Stimulated activated CD8-positive, alpha-beta memory T cell treated with anti-CD3 and anti-CD28 coated beads, Interleukin-12 subunit alpha, Interleukin-12 subunit beta, amount 100 ng/mL, for 4 hours (primary cell): Measurements from ENCODE around the gene TECTB.
"Not testable (repeated sequence)": the region's sequence is repeated elsewhere in the genome, so short reads cannot be mapped to it uniquely, and the experiment has no call there.

Source experiments
- DNase-seq: peaks from one replicate; pipeline ENCODE4 v3.0.0-alpha.2; 2020; ENCODE audit warnings: low read depth

Gene TECTB

GRCh38 chr10:112283100-112283499 is at the start of gene TECTB:
TECTB (plus strand) TSS chr10:112283400; CDS start chr10:112283735, 335 bp downstream.
- no peak for DNase-seq

GRCh38 chr10:112235141-112235540 is 48.1 kb upstream of the TECTB start:
- DNase-seq: no peak

GRCh38 chr10:112235920-112236319 is 47.3 kb upstream of the TECTB start:
- DNase-seq: no peak

- DNase-seq: no peak
These were observed 46.7 kb upstream of the TECTB start for GRCh38 chr10:112236486-112236885.

- DNase-seq: no peak
These were observed 43.9 kb upstream of the TECTB start for GRCh38 chr10:112239347-112239746.

GRCh38 chr10:112240441-112240840 is 42.8 kb upstream of the TECTB start:
- DNase-seq: no peak

GRCh38 chr10:112241651-112242341 is 41.4 kb upstream of the TECTB start:
- no peak for DNase-seq

GRCh38 chr10:112242769-112243168 is 40.4 kb upstream of the TECTB start:
- no peak for DNase-seq

GRCh38 chr10:112243713-112244112 is 39.5 kb upstream of the TECTB start:
- DNase-seq: no peak

- DNase-seq: no peak
These were observed 39.0 kb upstream of the TECTB start for GRCh38 chr10:112244197-112244596.

GRCh38 chr10:112247791-112248190 is 35.4 kb upstream of the TECTB start:
- no peak for DNase-seq

- DNase-seq: no peak
These were observed 34.5 kb upstream of the TECTB start for GRCh38 chr10:112248584-112249295.

GRCh38 chr10:112249722-112250121 is 33.5 kb upstream of the TECTB start:
- DNase-seq: no peak

- DNase-seq: no peak
These were observed 32.6 kb upstream of the TECTB start for GRCh38 chr10:112250555-112250954.

- DNase-seq: not testable (repeated sequence)
These were observed 32.0 kb upstream of the TECTB start for GRCh38 chr10:112251238-112251637.

GRCh38 chr10:112258407-112258806 is 24.8 kb upstream of the TECTB start:
- DNase-seq: no peak

GRCh38 chr10:112259688-112260087 is 23.5 kb upstream of the TECTB start:
- DNase-seq: no peak

GRCh38 chr10:112260831-112261230 is 22.4 kb upstream of the TECTB start:
- no peak for DNase-seq

GRCh38 chr10:112261281-112261822 is 21.8 kb upstream of the TECTB start:
- DNase-seq: no peak

- no peak for DNase-seq
These were observed 20.7 kb upstream of the TECTB start for GRCh38 chr10:112262546-112262945.

GRCh38 chr10:112265745-112266144 is 17.5 kb upstream of the TECTB start:
- no peak for DNase-seq

GRCh38 chr10:112269266-112269665 is 13.9 kb upstream of the TECTB start:
- no peak for DNase-seq

GRCh38 chr10:112271982-112272381 is 11.2 kb upstream of the TECTB start:
- no peak for DNase-seq
